Caco-2 (cell line): ENCODE data around the gene CPEB4. TPM values are rescaled to one million over a fixed set of nuclear protein-coding genes. Genes with fewer than 3 reads are reported as not detected.

ENCODE experiments used
- BruUV-seq: library from RNA; stranded (reverse); fragments of 400-500 nt; replicated peaks from 2 replicates; lab custom pipeline; 2021; lab: Mats Ljungman, UMichigan
- CTCF ChIA-PET: fragments of 300-600 bp; sonication (Branson Sonifier 250); formaldehyde crosslinking; loops from one replicate; lab custom pipeline; 2022; ENCODE audit warnings: antibody characterized with exemption; lab: Charles Lee
- POLR2A ChIA-PET: fragments of 300-600 bp; sonication (Branson Sonifier 250); formaldehyde crosslinking; loops from one replicate; lab custom pipeline; 2022; ENCODE audit warnings: antibody characterized with exemption; lab: Charles Lee
- DNase-seq, 2 experiments: peaks; one replicate each; pipeline versions ENCODE4 v3.0.0 to v3.0.0-alpha.2; 2020 to 2022
- H3K27me3 ChIP-seq: replicated peaks from 2 replicates; pipeline ENCODE4 v1.6.0; 2011; ENCODE audit warnings: low read length; ENCODE audit not compliant: control insufficient read depth, insufficient read depth
- H3K36me3 ChIP-seq: 2 replicates; pipeline ENCODE4 v1.5.1; 2011; ENCODE audit warnings: low read length; ENCODE audit not compliant: control insufficient read depth, insufficient read depth
- H3K4me1 ChIP-seq: fragments of 250-450 bp; sonication (Bioruptor Pico); 2 replicates; pipeline ENCODE4 v1.5.1; 2020; ENCODE audit warnings: mild to moderate bottlenecking
- H3K4me3 ChIP-seq: 2 replicates; pipeline ENCODE4 v1.5.1; 2011; ENCODE audit warnings: low read depth, mild to moderate bottlenecking, control low read depth, low read length
- H3K9me3 ChIP-seq: fragments of 250-450 bp; sonication (Bioruptor Pico); 2 replicates; pipeline ENCODE4 v1.5.1; 2020; ENCODE audit warnings: mild to moderate bottlenecking, moderate library complexity
- H3K27ac Mint-ChIP-seq: one replicate; pipeline ENCODE4 v1.8.0; 2022; ENCODE audit warnings: mixed read lengths; ENCODE audit not compliant: unreplicated experiment
- H3K27me3 Mint-ChIP-seq: one replicate; pipeline ENCODE4 v1.8.0; 2022; ENCODE audit warnings: mixed read lengths; ENCODE audit not compliant: insufficient read depth, unreplicated experiment
- H3K36me3 Mint-ChIP-seq: one replicate; pipeline ENCODE4 v1.8.0; 2022; ENCODE audit warnings: mild to moderate bottlenecking, mixed read lengths; ENCODE audit not compliant: insufficient read depth, unreplicated experiment
- H3K4me1 Mint-ChIP-seq: one replicate; pipeline ENCODE4 v1.8.0; 2022; ENCODE audit warnings: low read depth, mixed read lengths; ENCODE audit not compliant: unreplicated experiment
- H3K4me3 Mint-ChIP-seq: one replicate; pipeline ENCODE4 v1.8.0; 2022; ENCODE audit warnings: mild to moderate bottlenecking, moderate library complexity, mixed read lengths; ENCODE audit not compliant: unreplicated experiment
- H3K9me3 Mint-ChIP-seq: one replicate; pipeline ENCODE4 v1.8.0; 2022; ENCODE audit warnings: mixed read lengths; ENCODE audit not compliant: unreplicated experiment
- CTCF ChIP-seq, 2 experiments: fragments of 200-600 bp in 1 of 2; IDR thresholded peaks; 1 replicate in 1 of 2; 2 replicates in 1 of 2; pipeline versions ENCODE4 v1.5.1 to v1.8.0; 2011 to 2022; ENCODE audit warnings: antibody characterized with exemption in 1 of 2, control low read depth in 1 of 2, inconsistent platforms in 1 of 2, low read depth in 1 of 2, low read length in 1 of 2, mild to moderate bottlenecking in 1 of 2, moderate library complexity in 1 of 2; ENCODE audit not compliant: insufficient read depth in 1 of 2, severe bottlenecking in 1 of 2, unreplicated experiment in 1 of 2
- intact Hi-C: fragments of 100-400 bp; cut with micrococcal nuclease; formaldehyde crosslinking; loops from one replicate; pipeline ENCODE4 v1.10.0; 2022; ENCODE audit not compliant: unreplicated experiment
- total RNA-seq: library from RNA; stranded (reverse); gene quantifications from 2 replicates; pipeline ENCODE4 v1.2.3, GENCODE V29; 2022

Gene CPEB4
- total RNA-seq, 1 experiment from 2014 or later, result 25.1 TPM

- no peak for DNase-seq
- H3K27me3 Mint-ChIP-seq, result no peaks in the 10 kb centered on the region
- TF ChIP-seq CTCF (IDR thresholded peaks at IDR 0.05; ENCODE audit: insufficient read depth in 1 of 2, low read depth in 1 of 2, low read length in 1 of 2, severe bottlenecking in 1 of 2, unreplicated experiment in 1 of 2), result no peak
- H3K4me1 Mint-ChIP-seq, result peaks cover 35% of the 10 kb centered on the region
- H3K36me3 Mint-ChIP-seq, result peaks cover 4% of the 10 kb centered on the region
- Histone ChIP-seq H3K27me3 (no peaks in the 10 kb centered on the region), H3K4me3 (no peak overlapping the region), H3K36me3 (no peaks in the 10 kb centered on the region), H3K9me3 (no peaks in the 10 kb centered on the region), H3K4me1 (peaks cover 57% of the 10 kb centered on the region)
- POLR2A ChIA-PET, result no interaction called here
- no peak overlapping the region for H3K4me3 Mint-ChIP-seq
- CTCF ChIA-PET, result interaction anchor here (0.6 to 1.3 kb wide), 3 partner anchors 21 to 397 kb away, joined by 3 to 5 read pairs (median 4); partner anchors contain the start of gene CPEB4
- intact Hi-C loops, result no loop called here
- no peaks in the 10 kb centered on the region for H3K9me3 Mint-ChIP-seq
- no TSS peak for BruUV-seq
- peak overlapping the region; percentile 85 for H3K27ac Mint-ChIP-seq
These were observed 82.9 kb downstream of the CPEB4 start for GRCh38 chr5:173970878-173971650.

GRCh38 chr5:173971681-173972345 lies 83.7 kb downstream of the CPEB4 start:
- Histone ChIP-seq H3K4me3 (no peak overlapping the region), H3K36me3 (no peaks in the 10 kb centered on the region), H3K4me1 (peaks cover 57% of the 10 kb centered on the region), H3K27me3 (no peaks in the 10 kb centered on the region), H3K9me3 (no peaks in the 10 kb centered on the region)
- H3K4me3 Mint-ChIP-seq, result no peak overlapping the region
- H3K9me3 Mint-ChIP-seq, result no peaks in the 10 kb centered on the region
- ChIA-PET POLR2A (no interaction called here), CTCF (interaction anchor here (0.7 to 1.3 kb wide), 2 partner anchors 84 kb away, joined by 3 to 5 read pairs; partner anchors contain the start of gene CPEB4)
- H3K4me1 Mint-ChIP-seq, result peaks cover 35% of the 10 kb centered on the region
- H3K36me3 Mint-ChIP-seq, result peaks cover 4% of the 10 kb centered on the region
- H3K27ac Mint-ChIP-seq, result peak overlapping the region; percentile 85
- intact Hi-C loops, result no loop called here
- TF ChIP-seq CTCF (IDR thresholded peaks at IDR 0.05; ENCODE audit: insufficient read depth in 1 of 2, low read depth in 1 of 2, low read length in 1 of 2, severe bottlenecking in 1 of 2, unreplicated experiment in 1 of 2), result no peak
- DNase-seq, result no peak
- no TSS peak for BruUV-seq
- H3K27me3 Mint-ChIP-seq, result no peaks in the 10 kb centered on the region

DNA sequence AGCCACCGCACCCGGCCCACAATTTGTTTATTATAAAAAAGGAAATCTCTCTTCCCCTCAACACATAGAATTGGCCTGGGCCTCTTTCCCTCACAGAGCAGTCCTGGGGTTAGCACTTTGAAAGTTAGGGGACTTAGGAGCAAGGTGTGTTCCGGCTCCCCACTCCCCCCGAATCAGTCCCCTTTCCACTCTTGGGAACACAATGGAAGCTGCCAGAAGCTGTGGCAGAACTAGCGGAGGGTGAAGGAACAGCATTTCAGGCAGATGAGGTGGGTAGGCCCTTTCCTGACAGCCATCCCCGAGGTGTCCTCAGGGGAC lies 84.4 kb downstream of the CPEB4 start:
- no peak overlapping the region for H3K4me3 ChIP-seq
- Mint-ChIP-seq H3K27ac (peak overlapping the region; percentile 80), H3K4me1 (peaks cover 31% of the 10 kb centered on the region), H3K27me3 (no peaks in the 10 kb centered on the region), H3K36me3 (peaks cover 4% of the 10 kb centered on the region), H3K9me3 (no peaks in the 10 kb centered on the region), H3K4me3 (peak overlapping the region; percentile 74)
- ChIA-PET CTCF (interaction anchor here (1.0 to 2.8 kb wide), 7 partner anchors 12 to 357 kb away, joined by 3 to 18 read pairs (median 3); partner anchors contain the start of genes BOD1 and CPEB4), POLR2A (interaction anchor here (0.5 to 1.0 kb wide), 2 partner anchors 26 to 104 kb away, joined by 3 read pairs; no protein-coding TSS in a partner anchor)
- H3K4me1 ChIP-seq, result peaks cover 57% of the 10 kb centered on the region
- intact Hi-C loops, result no loop called here
- TSS peak; percentile 23 for BruUV-seq
- DNase-seq, result no peak
- no peaks in the 10 kb centered on the region for H3K27me3 ChIP-seq
- no peaks in the 10 kb centered on the region for H3K9me3 ChIP-seq
- H3K36me3 ChIP-seq, result no peaks in the 10 kb centered on the region
- TF ChIP-seq CTCF (IDR thresholded peaks at IDR 0.05; ENCODE audit: insufficient read depth in 1 of 2, low read depth in 1 of 2, low read length in 1 of 2, severe bottlenecking in 1 of 2, unreplicated experiment in 1 of 2), result no peak
